ENCODE results near the gene FAM13B.

The FAM13B gene

DNA sequence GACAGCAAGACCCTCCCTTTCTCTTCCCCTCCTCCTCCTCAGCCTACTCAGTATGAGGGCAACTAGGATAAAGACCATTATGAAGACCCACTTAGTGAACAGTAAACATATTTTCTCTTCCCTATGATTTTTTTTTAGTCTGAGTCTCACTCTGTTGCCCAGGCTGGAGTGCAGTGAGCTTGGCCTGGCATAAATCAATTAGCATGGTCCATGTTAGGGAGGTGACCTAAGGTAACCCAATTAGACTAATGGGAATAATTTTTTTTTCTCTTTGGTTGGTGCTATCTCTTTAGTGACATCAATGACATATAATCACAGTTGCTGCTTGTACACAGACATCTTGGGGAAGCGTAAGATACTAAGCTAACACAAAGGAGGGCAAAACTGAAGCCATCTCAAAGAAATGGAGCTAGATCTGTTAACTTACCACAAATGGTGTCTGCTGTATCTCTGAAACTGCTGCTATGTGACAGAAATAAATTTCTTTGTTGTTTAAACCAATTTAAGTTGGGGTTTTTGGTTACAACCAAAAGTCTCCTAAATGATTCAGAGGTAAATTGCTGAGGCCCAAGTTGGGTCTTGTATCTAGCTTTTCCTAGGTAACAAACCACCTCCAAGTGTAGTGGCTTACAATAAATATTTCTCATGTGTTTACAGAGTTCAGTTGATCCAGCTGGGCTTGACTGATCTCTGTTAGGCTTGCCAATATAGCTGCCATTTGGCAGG lies 130.3 kb downstream of the FAM13B start:
- Histone ChIP-seq H3K27ac (ENCODE audit: low read depth, low read length) (no peak overlapping the region), H3K9me3 (ENCODE audit: insufficient read depth, low read length) (no peaks in the 10 kb centered on the region), H3K9ac (ENCODE audit: low read length) (no peak overlapping the region), H3K4me2 (ENCODE audit: low read depth, low read length, poor library complexity, severe bottlenecking) (no peak overlapping the region), H3K79me2 (ENCODE audit: insufficient read depth, low read length) (no peaks in the 10 kb centered on the region), H3K27me3 (ENCODE audit: low read length) (no peaks in the 10 kb centered on the region), H2AFZ (ENCODE audit: low read depth, low read length, severe bottlenecking) (no peak overlapping the region), H3K4me3 (ENCODE audit: insufficient read depth, low read length, poor library complexity, severe bottlenecking) (no peak overlapping the region), H3K36me3 (ENCODE audit: low read length) (no peaks in the 10 kb centered on the region), H3F3A (ENCODE audit: insufficient read depth) (no peaks in the 10 kb centered on the region), H3K9me2 (replicated peaks; ENCODE audit: insufficient read depth, low read length) (no peaks in the 10 kb centered on the region), H4K20me1 (ENCODE audit: low read depth, low read length) (no peaks in the 10 kb centered on the region)
- TF ChIP-seq CTCF (IDR thresholded peaks at IDR 0.05; ENCODE audit: insufficient read depth, low read length, poor library complexity, severe bottlenecking) (no peak), EZH2phosphoT487 (conservative IDR thresholded peaks at IDR 0.05; ENCODE audit: low read length) (no peak)

DNA sequence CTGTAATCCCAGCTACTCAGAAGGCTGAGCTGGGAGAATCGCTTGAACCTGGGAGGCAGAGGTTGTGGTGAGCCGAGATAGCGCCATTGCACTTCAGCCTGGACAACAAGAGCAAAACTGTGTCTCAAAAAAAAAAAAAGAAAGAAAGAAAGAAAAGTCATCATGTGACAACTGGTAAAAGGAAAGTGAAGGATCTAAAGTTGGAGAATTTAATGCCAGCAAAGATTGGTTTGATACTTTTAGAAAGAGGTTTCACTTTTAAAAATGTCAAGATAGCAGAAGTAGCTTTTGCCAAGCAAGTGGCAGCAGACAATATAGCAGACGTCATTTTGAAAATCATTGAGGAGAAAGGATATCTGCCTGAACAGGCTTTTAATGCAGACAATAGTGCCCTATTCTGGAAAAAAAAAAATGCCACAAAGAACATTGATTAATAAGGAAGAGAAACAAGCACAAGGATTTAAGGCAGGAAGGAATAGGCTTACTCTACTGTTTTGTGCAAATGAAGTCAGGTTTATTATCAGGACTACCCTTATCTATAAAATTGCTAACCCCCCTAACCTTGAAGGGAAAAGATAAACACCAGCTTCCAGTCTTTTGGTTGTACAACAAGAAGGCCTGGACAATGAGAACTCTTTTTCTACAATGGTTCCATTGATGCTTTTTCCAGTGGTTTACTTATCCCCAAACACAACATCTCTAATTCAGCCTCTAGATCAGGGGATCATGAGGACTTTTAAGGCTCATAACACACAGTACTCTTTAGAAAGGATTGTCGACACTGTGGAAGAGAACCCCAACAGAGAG lies 131.7 kb downstream of the FAM13B start:
- Histone ChIP-seq H3K36me3 (ENCODE audit: low read length) (no peaks in the 10 kb centered on the region), H2AFZ (ENCODE audit: low read depth, low read length, severe bottlenecking) (no peak overlapping the region), H3K79me2 (ENCODE audit: insufficient read depth, low read length) (no peaks in the 10 kb centered on the region), H3K9ac (ENCODE audit: low read length) (no peak overlapping the region), H3F3A (ENCODE audit: insufficient read depth) (no peaks in the 10 kb centered on the region), H4K20me1 (ENCODE audit: low read depth, low read length) (no peaks in the 10 kb centered on the region), H3K9me2 (replicated peaks; ENCODE audit: insufficient read depth, low read length) (no peaks in the 10 kb centered on the region), H3K9me3 (ENCODE audit: insufficient read depth, low read length) (no peaks in the 10 kb centered on the region), H3K4me2 (ENCODE audit: low read depth, low read length, poor library complexity, severe bottlenecking) (no peak overlapping the region), H3K27ac (ENCODE audit: low read depth, low read length) (no peak overlapping the region), H3K27me3 (ENCODE audit: low read length) (no peaks in the 10 kb centered on the region), H3K4me3 (ENCODE audit: insufficient read depth, low read length, poor library complexity, severe bottlenecking) (no peak overlapping the region)
- TF ChIP-seq CTCF (IDR thresholded peaks at IDR 0.05; ENCODE audit: insufficient read depth, low read length, poor library complexity, severe bottlenecking) (no peak), EZH2phosphoT487 (conservative IDR thresholded peaks at IDR 0.05; ENCODE audit: low read length) (no peak)

GRCh38 chr5:137899493-137899892 lies 133.4 kb downstream of the FAM13B start:
- Histone ChIP-seq H3K79me2 (ENCODE audit: insufficient read depth, low read length) (no peaks in the 10 kb centered on the region), H3K27me3 (ENCODE audit: low read length) (no peaks in the 10 kb centered on the region), H3K4me3 (ENCODE audit: insufficient read depth, low read length, poor library complexity, severe bottlenecking) (no peak overlapping the region), H3K9me2 (replicated peaks; ENCODE audit: insufficient read depth, low read length) (no peaks in the 10 kb centered on the region), H3K4me2 (ENCODE audit: low read depth, low read length, poor library complexity, severe bottlenecking) (no peak overlapping the region), H3K9me3 (ENCODE audit: insufficient read depth, low read length) (no peaks in the 10 kb centered on the region), H3F3A (ENCODE audit: insufficient read depth) (no peaks in the 10 kb centered on the region), H3K9ac (ENCODE audit: low read length) (no peak overlapping the region), H3K36me3 (ENCODE audit: low read length) (no peaks in the 10 kb centered on the region), H4K20me1 (ENCODE audit: low read depth, low read length) (no peaks in the 10 kb centered on the region), H3K27ac (ENCODE audit: low read depth, low read length) (no peak overlapping the region), H2AFZ (ENCODE audit: low read depth, low read length, severe bottlenecking) (no peak overlapping the region)
- TF ChIP-seq CTCF (IDR thresholded peaks at IDR 0.05; ENCODE audit: insufficient read depth, low read length, poor library complexity, severe bottlenecking) = no peak
- TF ChIP-seq EZH2phosphoT487 (conservative IDR thresholded peaks at IDR 0.05; ENCODE audit: low read length) = no peak

All from SU-DHL-6 (cell line).